Neuronal stem cell (in vitro differentiated cells): ENCODE data around the gene CARS2.
"Not testable (repeated sequence)": the region's sequence is repeated elsewhere in the genome, so short reads cannot be mapped to it uniquely, and the experiment has no call there.

Source experiments
- DNase-seq: peaks from one replicate; pipeline ENCODE4 v3.0.0-alpha.2; 2013; ENCODE audit warnings: low spot score
- H2AFZ ChIP-seq: one replicate; pipeline ENCODE4 v1.6.1; 2013; ENCODE audit warnings: mild to moderate bottlenecking, low read length, inconsistent platforms
- H2AK5ac ChIP-seq: 2 replicates; pipeline ENCODE4 v1.6.1; 2013; ENCODE audit warnings: low read depth, mild to moderate bottlenecking, inconsistent platforms, low read length, moderate library complexity, mixed read lengths
- H2BK120ac ChIP-seq: 2 replicates; pipeline ENCODE4 v1.6.1; 2013; ENCODE audit warnings: low read depth, mild to moderate bottlenecking, inconsistent platforms, low read length, moderate library complexity, mixed read lengths
- H2BK12ac ChIP-seq: one replicate; pipeline ENCODE4 v1.6.1; 2013; ENCODE audit warnings: low read length, inconsistent platforms
- H2BK15ac ChIP-seq: 2 replicates; pipeline ENCODE4 v1.6.1; 2013; ENCODE audit warnings: mild to moderate bottlenecking, low read length, inconsistent platforms, mixed read lengths
- H2BK5ac ChIP-seq: one replicate; pipeline ENCODE4 v1.6.1; 2013; ENCODE audit warnings: inconsistent platforms, mild to moderate bottlenecking, low read length, moderate library complexity
- H3K14ac ChIP-seq: one replicate; pipeline ENCODE4 v1.6.1; 2013; ENCODE audit warnings: low read length, inconsistent platforms
- H3K18ac ChIP-seq: 2 replicates; pipeline ENCODE4 v1.6.1; 2013; ENCODE audit warnings: low read length, inconsistent platforms
- H3K23ac ChIP-seq: 2 replicates; pipeline ENCODE4 v1.6.1; 2013; ENCODE audit warnings: low read depth, mild to moderate bottlenecking, mixed read lengths, low read length, inconsistent platforms; ENCODE audit not compliant: poor library complexity
- H3K27ac ChIP-seq: replicated peaks from 3 replicates; pipeline ENCODE4 v1.5.1; 2013; ENCODE audit warnings: low read length, inconsistent platforms
- H3K27me3 ChIP-seq, 3 experiments: 2 replicates each; pipeline ENCODE4 v1.6.1; 2013; ENCODE audit warnings: low read length in 3 of 3, mild to moderate bottlenecking in 2 of 3, inconsistent platforms in 1 of 3, low read depth in 1 of 3, mixed read lengths in 1 of 3, moderate library complexity in 1 of 3; ENCODE audit not compliant: control insufficient read depth in 3 of 3, insufficient read depth in 3 of 3
- H3K36me3 ChIP-seq, 2 donors: replicated peaks in 1 of 2; 2 replicates each; pipeline ENCODE4 v1.6.1; 2013; ENCODE audit warnings: low read length in 2 of 2; ENCODE audit not compliant: control insufficient read depth in 2 of 2, insufficient read depth in 2 of 2
- H3K4ac ChIP-seq: 2 replicates; pipeline ENCODE4 v1.6.1; 2013; ENCODE audit warnings: inconsistent platforms, mild to moderate bottlenecking, low read length, moderate library complexity
- H3K4me1 ChIP-seq, 2 donors: 1 replicate in 1 of 2; 2 replicates in 1 of 2; pipeline ENCODE4 v1.6.1; 2013; ENCODE audit warnings: low read length in 2 of 2, low read depth in 1 of 2; ENCODE audit not compliant: control insufficient read depth in 2 of 2, insufficient read depth in 1 of 2
- H3K4me2 ChIP-seq: one replicate; pipeline ENCODE4 v1.6.1; 2013; ENCODE audit warnings: mild to moderate bottlenecking, low read length, inconsistent platforms; ENCODE audit not compliant: insufficient read depth, poor library complexity, severe bottlenecking
- H3K4me3 ChIP-seq, 2 donors: 2 replicates each; pipeline ENCODE4 v1.5.1; 2013; ENCODE audit warnings: low read length in 2 of 2, mild to moderate bottlenecking in 2 of 2, inconsistent platforms in 1 of 2, moderate library complexity in 1 of 2
- H3K79me1 ChIP-seq: one replicate; pipeline ENCODE4 v1.6.1; 2013; ENCODE audit warnings: low read depth, mild to moderate bottlenecking, inconsistent platforms, low read length, moderate library complexity
- H3K9ac ChIP-seq: one replicate; pipeline ENCODE4 v1.6.1; 2013; ENCODE audit warnings: mild to moderate bottlenecking, low read depth, low read length, inconsistent platforms; ENCODE audit not compliant: poor library complexity
- H3K9me3 ChIP-seq, 2 donors: replicated peaks in 1 of 2; 2 replicates each; pipeline versions ENCODE3 to v1.6.1; 2013; ENCODE audit warnings: low read length in 2 of 2, mild to moderate bottlenecking in 2 of 2, inconsistent platforms in 1 of 2, low read depth in 1 of 2, mixed read lengths in 1 of 2, moderate library complexity in 1 of 2; ENCODE audit not compliant: control insufficient read depth in 2 of 2, insufficient read depth in 1 of 2
- H4K8ac ChIP-seq: one replicate; pipeline ENCODE4 v1.6.1; 2013; ENCODE audit warnings: low read depth, mild to moderate bottlenecking, inconsistent platforms, low read length, moderate library complexity
- H4K91ac ChIP-seq: one replicate; pipeline ENCODE4 v1.6.1; 2013; ENCODE audit warnings: low read length, low read depth, mild to moderate bottlenecking, inconsistent platforms; ENCODE audit not compliant: poor library complexity
- WGBS, 2 donors: extraction: QIAGEN DNeasy Blood & Tissue Kit; methylation state at CpG; one replicate each; pipeline ENCODE4 v1.1.7; 2013; ENCODE audit warnings: missing lambda C conversion rate in 2 of 2, mixed read lengths in 1 of 2; ENCODE audit not compliant: insufficient read length in 2 of 2, insufficient replicate concordance in 1 of 2; ENCODE audit errors: extremely low coverage in 2 of 2; 5-methylcytosine and 5-hydroxymethylcytosine counted together

CARS2 gene

GRCh38 chr13:110705356-110705825, 525 bp downstream of the CARS2 start:
- H3K4me1 ChIP-seq: peaks cover 5 to 15% of the 10 kb centered on the region in 2 donors
- H3K36me3 ChIP-seq: peaks cover 5 to 39% of the 10 kb centered on the region in 2 donors
- H3K14ac ChIP-seq: peak overlapping the region; percentile 97
- no peak overlapping the region for H2BK12ac ChIP-seq
- peaks cover 5% of the 10 kb centered on the region for H3K79me1 ChIP-seq
- peak overlapping the region; percentile 100 for H4K8ac ChIP-seq
- no peak overlapping the region for H4K91ac ChIP-seq
- peak overlapping the region; percentile 80 to 93 for H3K4me3 ChIP-seq
- peaks cover 0 to 1% (median 0%) of the 10 kb centered on the region in 3 experiments for H3K27me3 ChIP-seq
- H2BK120ac ChIP-seq: peak overlapping the region; percentile 61
- DNase-seq: no peak
- H2AK5ac ChIP-seq: peak overlapping the region; percentile 92
- peak overlapping the region; percentile 94 for H2BK5ac ChIP-seq
- whole genome bisulfite sequencing, 2 donors: no CpG with 5 or more reads among the region's 12 CpGs
- peak overlapping the region; percentile 98 for H3K18ac ChIP-seq
- H2BK15ac ChIP-seq: peak overlapping the region; percentile 58
- H3K23ac ChIP-seq: peak overlapping the region; percentile 58
- H3K4me2 ChIP-seq: peak overlapping the region; percentile 83
- H2AFZ ChIP-seq: peak overlapping the region; percentile 93
- H3K4ac ChIP-seq: peak overlapping the region; percentile 37
- peaks cover 0 to 2% of the 10 kb centered on the region in 2 donors for H3K9me3 ChIP-seq
- H3K27ac ChIP-seq: no peak overlapping the region
- peak overlapping the region; percentile 98 for H3K9ac ChIP-seq

DNA sequence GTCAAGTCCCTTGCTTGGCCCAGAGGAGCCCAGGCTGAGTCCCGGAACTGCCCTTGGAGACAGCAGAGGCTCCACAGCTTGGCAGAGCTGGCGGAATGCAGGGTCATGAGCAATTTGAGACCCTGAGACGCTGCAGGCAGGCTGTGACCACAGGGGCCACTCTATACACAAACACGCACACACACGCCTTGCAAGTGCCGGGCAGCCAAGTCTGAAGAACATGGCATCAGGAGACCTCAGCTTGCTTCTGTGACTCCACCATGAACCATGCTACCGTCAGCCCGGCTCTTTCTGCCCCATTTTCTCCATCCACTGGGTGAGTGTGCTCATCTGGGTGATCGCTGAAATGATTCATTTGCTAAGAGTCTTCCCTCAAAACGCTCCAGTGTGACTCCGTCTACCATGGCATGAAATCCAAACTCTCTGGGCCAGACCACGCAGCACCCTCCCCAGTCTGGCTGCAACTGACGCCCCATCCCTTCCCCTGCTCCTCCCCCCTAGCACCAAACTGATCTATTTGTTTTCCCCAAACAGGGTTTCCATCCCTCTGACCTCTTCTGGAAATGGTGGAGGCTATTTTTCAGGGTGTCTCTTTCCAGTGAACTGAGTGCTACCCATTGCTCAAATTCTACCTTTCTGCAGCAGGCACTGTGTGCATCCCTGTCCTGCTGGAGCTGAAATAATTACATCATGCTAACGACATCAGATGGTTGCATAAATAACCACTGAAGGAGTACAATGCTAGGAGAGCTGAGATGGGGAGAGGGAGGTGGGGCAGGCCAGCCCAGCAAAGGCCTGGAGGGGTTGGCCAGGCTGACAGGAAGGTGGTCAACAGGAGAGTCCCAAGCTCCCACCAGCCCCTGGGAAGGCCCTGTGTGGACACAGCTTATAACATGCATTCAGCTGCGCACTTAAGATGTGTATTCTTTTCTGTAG, 3.1 kb downstream of the CARS2 start:
- no peak overlapping the region for H3K4ac ChIP-seq
- H2AFZ ChIP-seq: no peak overlapping the region
- no peak overlapping the region for H2BK15ac ChIP-seq
- no peak overlapping the region for H2BK5ac ChIP-seq
- H3K18ac ChIP-seq: no peak overlapping the region
- peaks cover 5 to 15% of the 10 kb centered on the region in 2 donors for H3K4me1 ChIP-seq
- H4K91ac ChIP-seq: no peak overlapping the region
- no peak overlapping the region for H2BK120ac ChIP-seq
- no peak overlapping the region for H3K4me3 ChIP-seq
- H4K8ac ChIP-seq: no peak overlapping the region
- H3K27ac ChIP-seq: no peak overlapping the region
- H2AK5ac ChIP-seq: no peak overlapping the region
- H3K9me3 ChIP-seq: peaks cover 0 to 2% of the 10 kb centered on the region in 2 donors
- no CpG with 5 or more reads among the region's 15 CpGs for WGBS, 2 donors
- no peak overlapping the region for H3K9ac ChIP-seq
- no peak for DNase-seq
- H3K79me1 ChIP-seq: peaks cover 5% of the 10 kb centered on the region
- no peak overlapping the region for H3K14ac ChIP-seq
- no peak overlapping the region for H3K23ac ChIP-seq
- H3K36me3 ChIP-seq: peaks cover 13 to 61% of the 10 kb centered on the region in 2 donors
- H2BK12ac ChIP-seq: no peak overlapping the region
- no peak overlapping the region for H3K4me2 ChIP-seq
- H3K27me3 ChIP-seq: peaks cover 0 to 1% (median 0%) of the 10 kb centered on the region in 3 experiments

DNA sequence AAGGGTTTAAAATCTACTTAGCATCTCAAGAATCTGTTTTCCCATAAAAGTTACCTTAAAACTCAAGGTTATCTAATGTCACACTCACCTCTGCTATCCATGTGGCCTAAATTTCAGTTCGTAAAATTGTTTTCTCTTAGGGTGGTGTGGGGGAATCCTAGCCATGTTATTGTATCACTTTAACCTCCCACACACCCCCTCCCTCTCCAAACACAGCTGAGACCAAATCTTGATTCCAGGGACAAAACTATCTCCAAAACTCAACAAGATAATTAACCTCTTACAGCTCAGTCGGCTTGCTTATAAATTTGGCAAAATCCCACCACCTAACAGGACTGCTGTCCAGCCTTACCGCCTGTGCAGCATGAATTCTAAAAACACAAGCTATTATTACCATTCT, 3.8 kb downstream of the CARS2 start:
- no peak overlapping the region for H3K23ac ChIP-seq
- no peak overlapping the region for H4K8ac ChIP-seq
- H4K91ac ChIP-seq: no peak overlapping the region
- H3K18ac ChIP-seq: no peak overlapping the region
- H3K36me3 ChIP-seq: peaks cover 13 to 69% of the 10 kb centered on the region in 2 donors
- DNase-seq: no peak
- H2BK5ac ChIP-seq: no peak overlapping the region
- peaks cover 0 to 2% of the 10 kb centered on the region in 2 donors for H3K9me3 ChIP-seq
- H2BK15ac ChIP-seq: no peak overlapping the region
- no CpG with 5 or more reads among the region's 3 CpGs for WGBS, 2 donors
- H3K4me2 ChIP-seq: no peak overlapping the region
- H3K4me1 ChIP-seq: peaks cover 5 to 15% of the 10 kb centered on the region in 2 donors
- no peak overlapping the region for H2BK120ac ChIP-seq
- H3K79me1 ChIP-seq: peaks cover 5% of the 10 kb centered on the region
- no peak overlapping the region for H3K9ac ChIP-seq
- no peak overlapping the region for H2AK5ac ChIP-seq
- H3K27ac ChIP-seq: no peak overlapping the region
- no peak overlapping the region for H3K4me3 ChIP-seq
- no peak overlapping the region for H3K4ac ChIP-seq
- no peak overlapping the region for H2AFZ ChIP-seq
- H2BK12ac ChIP-seq: no peak overlapping the region
- H3K27me3 ChIP-seq: peaks cover 0 to 1% (median 0%) of the 10 kb centered on the region in 3 experiments
- no peak overlapping the region for H3K14ac ChIP-seq

DNA sequence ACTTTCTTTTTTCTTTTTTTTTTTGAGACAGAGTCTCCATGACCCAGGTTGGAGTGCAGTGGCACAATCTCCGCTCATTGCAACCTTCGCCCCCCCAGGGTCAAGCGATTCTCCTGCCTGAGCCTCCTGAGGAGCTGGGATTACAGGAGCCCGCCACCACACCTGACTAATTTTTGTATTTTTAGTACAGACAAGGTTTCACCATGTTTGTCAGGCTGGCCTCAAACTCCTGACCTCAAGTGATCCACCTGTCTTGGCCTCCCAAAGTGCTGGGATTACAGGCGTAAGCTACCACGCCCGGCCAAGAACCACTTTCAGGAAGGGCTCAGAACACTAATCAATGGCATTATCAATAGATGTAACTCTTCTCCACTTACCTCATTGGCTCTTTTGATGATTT, 4.9 kb downstream of the CARS2 start:
- not testable (repeated sequence) for H2BK5ac ChIP-seq, H2BK120ac ChIP-seq, H2AK5ac ChIP-seq, H3K14ac ChIP-seq, H2AFZ ChIP-seq, H3K79me1 ChIP-seq, H3K27me3 ChIP-seq, H3K18ac ChIP-seq, H4K91ac ChIP-seq, H3K23ac ChIP-seq, H3K9me3 ChIP-seq, H2BK15ac ChIP-seq, H3K27ac ChIP-seq, H2BK12ac ChIP-seq, H3K4me1 ChIP-seq, H3K4ac ChIP-seq, H4K8ac ChIP-seq, H3K4me3 ChIP-seq, H3K4me2 ChIP-seq, DNase-seq, H3K9ac ChIP-seq
- no CpG with 5 or more reads among the region's 7 CpGs for WGBS, 2 donors
- peaks cover 11 to 77% of the 10 kb centered on the region in 2 donors for H3K36me3 ChIP-seq
